Measurements from ENCODE around the gene DIPK1A.

The DIPK1A gene

GRCh38 chr1:92843429-92844352 is 117.6 kb downstream of the DIPK1A start:
- Histone ChIP-seq H3K4me1 (peaks cover 0 to 17% (median 5%) of the 10 kb centered on the region in 4 donors), H3K27ac (no peak overlapping the region), H3K9me3 (no peaks in the 10 kb centered on the region), H3K36me3 (peaks cover 48 to 65% (median 50%) of the 10 kb centered on the region in 3 donors), H3K27me3 (no peaks in the 10 kb centered on the region), H3K4me3 (no peak overlapping the region)
- no peak for TF ChIP-seq CTCF (IDR thresholded peaks at IDR 0.05)
- intact Hi-C loops (cut with DNase I; ENCODE audit: low total_unique reads) = no loop called here
- no peak for DNase-seq

- DNase-seq = no peak
- no peaks in the 10 kb centered on the region for H3K27me3 ChIP-seq
- no peak overlapping the region for H3K4me3 ChIP-seq
- no peak for TF ChIP-seq CTCF (IDR thresholded peaks at IDR 0.05)
- no peaks in the 10 kb centered on the region for H3K9me3 ChIP-seq
- peaks cover 0 to 24% (median 7%) of the 10 kb centered on the region in 4 donors for H3K4me1 ChIP-seq
- intact Hi-C loops (cut with DNase I; ENCODE audit: low total_unique reads) = no loop called here
- no peak overlapping the region for H3K27ac ChIP-seq
- H3K36me3 ChIP-seq = peaks cover 54 to 71% (median 56%) of the 10 kb centered on the region in 3 donors
Observed at GRCh38 chr1:92843046-92843423, 118.2 kb downstream of the DIPK1A start.

GRCh38 chr1:92842082-92843045 is 118.9 kb downstream of the DIPK1A start:
- no peaks in the 10 kb centered on the region for H3K9me3 ChIP-seq
- H3K27me3 ChIP-seq = no peaks in the 10 kb centered on the region
- H3K27ac ChIP-seq = no peak overlapping the region
- peaks cover 61 to 78% (median 63%) of the 10 kb centered on the region in 3 donors for H3K36me3 ChIP-seq
- intact Hi-C loops (cut with DNase I; ENCODE audit: low total_unique reads) = no loop called here
- H3K4me1 ChIP-seq = peaks cover 0 to 30% (median 9%) of the 10 kb centered on the region in 4 donors
- no peak for TF ChIP-seq CTCF (IDR thresholded peaks at IDR 0.05)
- DNase-seq = no peak
- H3K4me3 ChIP-seq = no peak overlapping the region

GRCh38 chr1:92840600-92840999 is 120.7 kb downstream of the DIPK1A start:
- Histone ChIP-seq H3K4me3 (no peak overlapping the region), H3K36me3 (peaks cover 70 to 90% (median 71%) of the 10 kb centered on the region in 3 donors)
- no peak for TF ChIP-seq CTCF (IDR thresholded peaks at IDR 0.05)

GRCh38 chr1:92839442-92839841 is 121.8 kb downstream of the DIPK1A start:
- H3K27ac ChIP-seq = no peak overlapping the region
- DNase-seq = no peak
- no peaks in the 10 kb centered on the region for H3K27me3 ChIP-seq
- intact Hi-C loops (cut with DNase I; ENCODE audit: low total_unique reads) = loop anchor here (10.0 kb wide), 1 partner anchor 345 kb away; the partner anchor contains the start of genes CCDC18 and TMED5
- peaks cover 77 to 99% (median 79%) of the 10 kb centered on the region in 3 donors for H3K36me3 ChIP-seq
- TF ChIP-seq CTCF (IDR thresholded peaks at IDR 0.05) = no peak
- H3K4me3 ChIP-seq = no peak overlapping the region
- H3K9me3 ChIP-seq = no peaks in the 10 kb centered on the region
- peaks cover 0 to 60% (median 23%) of the 10 kb centered on the region in 4 donors for H3K4me1 ChIP-seq

More at GRCh38 chr1:92840600-92840999, 120.7 kb downstream of the DIPK1A start:
- no peak for DNase-seq
- Histone ChIP-seq H3K9me3 (no peaks in the 10 kb centered on the region), H3K27ac (no peak overlapping the region), H3K27me3 (no peaks in the 10 kb centered on the region), H3K4me1 (peaks cover 0 to 48% (median 18%) of the 10 kb centered on the region in 4 donors)
- intact Hi-C loops (cut with DNase I; ENCODE audit: low total_unique reads) = no loop called here

Measured in tibial artery (tissue), 4 donors.